Fibroblast of lung (primary cell): ENCODE results near the gene TYRP1. TPM values are rescaled to one million over a fixed set of nuclear protein-coding genes. Genes with fewer than 3 reads are reported as not detected.

Source experiments
- DNase-seq, 2 donors: peaks; one replicate each; pipeline versions ENCODE4 v3.0.0 to v3.0.0-alpha.2; 2010; ENCODE audit warnings: low read depth in 2 of 2
- H2AFZ ChIP-seq: 2 replicates; pipeline ENCODE4 v1.5.1; 2012; ENCODE audit warnings: low read length, control low read depth, inconsistent platforms
- H3K27ac ChIP-seq: 2 replicates; pipeline ENCODE4 v1.5.1; 2011; ENCODE audit warnings: low read length, control low read depth; ENCODE audit not compliant: insufficient read depth
- H3K27me3 ChIP-seq: 2 replicates; pipeline ENCODE4 v1.5.1; 2011; ENCODE audit warnings: mild to moderate bottlenecking, low read length; ENCODE audit not compliant: control insufficient read depth, insufficient read depth
- H3K36me3 ChIP-seq: 2 replicates; pipeline ENCODE4 v1.5.1; 2011; ENCODE audit warnings: low read length; ENCODE audit not compliant: control insufficient read depth, insufficient read depth
- H3K4me1 ChIP-seq: 2 replicates; pipeline ENCODE4 v1.5.1; 2011; ENCODE audit warnings: low read length; ENCODE audit not compliant: control insufficient read depth, insufficient read depth; ENCODE audit errors: extremely low read depth
- H3K4me2 ChIP-seq: 2 replicates; pipeline ENCODE4 v1.5.1; 2011; ENCODE audit warnings: low read length, control low read depth; ENCODE audit not compliant: insufficient read depth; ENCODE audit errors: extremely low read depth
- H3K4me3 ChIP-seq, 4 experiments: fragments of 200-600 bp in 1 of 4; sonication (generic) in 1 of 4; replicated peaks in 1 of 4; 2 replicates each; pipeline ENCODE4 v1.5.1; 2011 to 2016; ENCODE audit warnings: low read length in 4 of 4, low read depth in 3 of 4, mild to moderate bottlenecking in 3 of 4, control low read depth in 2 of 4, inconsistent platforms in 1 of 4, mixed read lengths in 1 of 4; ENCODE audit not compliant: insufficient read depth in 1 of 4; ENCODE audit errors: control extremely low read depth in 1 of 4
- H3K79me2 ChIP-seq: 2 replicates; pipeline ENCODE4 v1.5.1; 2012; ENCODE audit warnings: mild to moderate bottlenecking, low read length, inconsistent platforms; ENCODE audit not compliant: control insufficient read depth, insufficient read depth
- H3K9ac ChIP-seq: 2 replicates; pipeline ENCODE4 v1.5.1; 2011; ENCODE audit warnings: mild to moderate bottlenecking, low read length, control low read depth; ENCODE audit not compliant: insufficient read depth
- H3K9me3 ChIP-seq: 2 replicates; pipeline ENCODE4 v1.5.1; 2012; ENCODE audit warnings: low read depth, low read length; ENCODE audit not compliant: control insufficient read depth, insufficient read depth
- H4K20me1 ChIP-seq: 2 replicates; pipeline ENCODE4 v1.5.1; 2011; ENCODE audit warnings: low read length; ENCODE audit not compliant: control insufficient read depth, insufficient read depth; ENCODE audit errors: extremely low read depth
- EZH2 ChIP-seq: IDR thresholded peaks from 2 replicates; pipeline ENCODE4 v1.5.1; 2012; ENCODE audit warnings: low read length, control low read depth, mild to moderate bottlenecking; ENCODE audit errors: missing control alignments
- polyA plus RNA-seq, 2 donors: library from polyadenylated mRNA; depleted of rRNA in 1 of 2; stranded (reverse) in 1 of 2; unstranded in 1 of 2; fragments of >200 nt; gene quantifications; 2 replicates each; pipeline ENCODE4 v1.2.1, GENCODE V29; 2011 to 2012; ENCODE audit warnings: missing spikeins in 1 of 2
- total RNA-seq: library from RNA; depleted of rRNA; stranded (reverse); fragments of >200 nt; gene quantifications from 2 replicates; pipeline ENCODE4 v1.2.1, GENCODE V29; 2014
- TF ChIP-seq, protein P1 (sequence below), 2 donors: IDR thresholded peaks in 1 of 2; conservative IDR thresholded peaks in 1 of 2; 1 replicate in 1 of 2; 2 replicates in 1 of 2; pipeline ENCODE4 v1.5.1; 2011 to 2012; ENCODE audit warnings: low read length in 2 of 2, control low read depth in 1 of 2, inconsistent platforms in 1 of 2, low read depth in 1 of 2, mild to moderate bottlenecking in 1 of 2

Gene TYRP1
- total and polyA plus RNA-seq, 2 donors (not counting 1 experiment from before 2014, with no cell fraction given), result 0.11 to 0.17 TPM

DNA sequence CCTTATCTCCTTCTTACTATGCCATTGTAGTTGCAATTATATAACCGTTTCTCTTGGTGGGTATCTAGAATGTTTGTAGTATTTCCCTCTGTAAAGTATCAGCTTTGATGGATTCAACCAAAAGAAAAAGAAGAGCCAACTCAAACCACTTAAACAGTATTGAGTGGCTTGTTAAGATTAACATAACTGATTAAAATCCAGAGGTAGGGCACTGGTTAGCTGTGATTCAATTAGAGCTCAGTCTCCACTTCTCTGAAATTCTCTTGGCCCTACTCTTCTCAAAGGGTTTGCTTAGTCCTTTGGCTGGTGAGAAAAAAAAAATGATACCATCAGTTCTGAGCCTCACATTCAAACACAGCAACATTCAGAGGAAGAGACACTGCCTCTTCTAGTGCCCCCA, 37.0 kb downstream of the TYRP1 start:
- Histone ChIP-seq H3K9ac (no peak overlapping the region), H3K4me3 (no peak overlapping the region), H3K79me2 (no peaks in the 10 kb centered on the region), H3K4me2 (no peak overlapping the region), H2AFZ (no peak overlapping the region), H3K9me3 (no peaks in the 10 kb centered on the region), H3K4me1 (no peaks in the 10 kb centered on the region), H3K27me3 (no peaks in the 10 kb centered on the region), H3K36me3 (no peaks in the 10 kb centered on the region), H3K27ac (no peak overlapping the region), H4K20me1 (no peaks in the 10 kb centered on the region)
- no peak for DNase-seq
- no peak for TF ChIP-seq EZH2
- TF ChIP-seq, protein P1, sequence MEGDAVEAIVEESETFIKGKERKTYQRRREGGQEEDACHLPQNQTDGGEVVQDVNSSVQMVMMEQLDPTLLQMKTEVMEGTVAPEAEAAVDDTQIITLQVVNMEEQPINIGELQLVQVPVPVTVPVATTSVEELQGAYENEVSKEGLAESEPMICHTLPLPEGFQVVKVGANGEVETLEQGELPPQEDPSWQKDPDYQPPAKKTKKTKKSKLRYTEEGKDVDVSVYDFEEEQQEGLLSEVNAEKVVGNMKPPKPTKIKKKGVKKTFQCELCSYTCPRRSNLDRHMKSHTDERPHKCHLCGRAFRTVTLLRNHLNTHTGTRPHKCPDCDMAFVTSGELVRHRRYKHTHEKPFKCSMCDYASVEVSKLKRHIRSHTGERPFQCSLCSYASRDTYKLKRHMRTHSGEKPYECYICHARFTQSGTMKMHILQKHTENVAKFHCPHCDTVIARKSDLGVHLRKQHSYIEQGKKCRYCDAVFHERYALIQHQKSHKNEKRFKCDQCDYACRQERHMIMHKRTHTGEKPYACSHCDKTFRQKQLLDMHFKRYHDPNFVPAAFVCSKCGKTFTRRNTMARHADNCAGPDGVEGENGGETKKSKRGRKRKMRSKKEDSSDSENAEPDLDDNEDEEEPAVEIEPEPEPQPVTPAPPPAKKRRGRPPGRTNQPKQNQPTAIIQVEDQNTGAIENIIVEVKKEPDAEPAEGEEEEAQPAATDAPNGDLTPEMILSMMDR (conservative IDR thresholded peaks at IDR 0.05 in 1 of 2, IDR thresholded peaks at IDR 0.05 in 1 of 2; ENCODE audit: low read depth in 1 of 2, low read length in 2 of 2), result no peak

DNA sequence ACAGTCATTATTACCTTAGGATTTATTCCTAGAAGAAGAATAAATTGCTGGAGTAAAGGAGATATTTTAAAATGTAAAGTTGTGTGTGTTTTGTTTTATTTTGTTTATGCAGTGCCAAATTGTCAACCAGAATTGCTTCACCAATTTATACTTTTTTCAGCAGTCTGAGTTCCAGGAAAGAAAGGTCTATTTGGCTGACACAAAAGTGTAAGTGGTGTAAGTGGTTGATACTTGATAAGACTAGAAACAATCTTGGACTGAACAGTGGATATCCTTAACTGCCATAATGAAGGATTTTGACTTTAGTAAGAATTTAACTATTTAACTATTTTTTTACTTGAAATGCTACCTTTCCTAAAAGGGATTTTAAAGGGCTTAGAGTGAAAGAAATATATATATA, 37.7 kb downstream of the TYRP1 start:
- Histone ChIP-seq H3K4me3 (no peak overlapping the region), H3K27ac (no peak overlapping the region), H3K9ac (no peak overlapping the region), H3K36me3 (no peaks in the 10 kb centered on the region), H4K20me1 (no peaks in the 10 kb centered on the region), H3K4me1 (no peaks in the 10 kb centered on the region), H2AFZ (no peak overlapping the region), H3K4me2 (no peak overlapping the region), H3K9me3 (no peaks in the 10 kb centered on the region), H3K79me2 (no peaks in the 10 kb centered on the region), H3K27me3 (no peaks in the 10 kb centered on the region)
- TF ChIP-seq, protein P1 (conservative IDR thresholded peaks at IDR 0.05 in 1 of 2, IDR thresholded peaks at IDR 0.05 in 1 of 2; ENCODE audit: low read depth in 1 of 2, low read length in 2 of 2), result no peak
- TF ChIP-seq EZH2, result no peak
- peak in 1 of 2 donors; percentile 57 for DNase-seq

DNA sequence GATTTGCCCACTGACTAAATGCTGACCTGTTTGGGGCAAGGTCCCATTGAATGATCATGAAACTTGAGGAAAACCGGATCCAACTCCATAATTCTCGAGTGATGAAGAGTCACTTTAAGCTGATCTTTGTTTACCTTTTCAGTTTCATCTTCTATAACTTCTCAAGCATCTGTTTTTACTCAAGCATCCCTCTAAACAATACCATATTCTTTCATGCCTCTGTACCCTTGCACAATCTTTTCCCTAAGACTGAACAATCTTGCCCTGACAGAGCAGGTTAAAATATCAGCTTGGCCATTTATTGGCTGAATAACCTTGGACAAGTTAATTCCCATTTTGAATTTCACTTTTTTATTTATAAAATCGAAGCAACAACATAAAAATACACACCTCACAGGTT, 39.8 kb downstream of the TYRP1 start:
- TF ChIP-seq, protein P1 (conservative IDR thresholded peaks at IDR 0.05 in 1 of 2, IDR thresholded peaks at IDR 0.05 in 1 of 2; ENCODE audit: low read depth in 1 of 2, low read length in 2 of 2), result no peak
- no peak for TF ChIP-seq EZH2
- no peaks in the 10 kb centered on the region for H3K4me1 ChIP-seq
- H3K9ac ChIP-seq, result no peak overlapping the region
- no peaks in the 10 kb centered on the region for H3K36me3 ChIP-seq
- no peak overlapping the region for H2AFZ ChIP-seq
- H4K20me1 ChIP-seq, result no peaks in the 10 kb centered on the region
- no peaks in the 10 kb centered on the region for H3K27me3 ChIP-seq
- H3K9me3 ChIP-seq, result no peaks in the 10 kb centered on the region
- no peak overlapping the region for H3K27ac ChIP-seq
- no peak overlapping the region for H3K4me3 ChIP-seq
- H3K4me2 ChIP-seq, result no peak overlapping the region
- DNase-seq, result no peak
- no peaks in the 10 kb centered on the region for H3K79me2 ChIP-seq
